Panc1 (cell line): ENCODE results near the gene PPP1R1B. TPM values are rescaled to one million over a fixed set of nuclear protein-coding genes. Genes with fewer than 3 reads are reported as not detected.
A peak's percentile ranks its signal among the peaks of the same experiment; 100 is the strongest.

Experiments
- ATAC-seq: fragments of 200-7000 bp; cut with Tn5 transposase; 2 replicates; pipeline ENCODE4 v1.9.1; 2020; ENCODE audit warnings: mild to moderate bottlenecking, moderate library complexity
- BruUV-seq: library from RNA; stranded (reverse); fragments of 400-500 nt; replicated peaks from 2 replicates; lab custom pipeline; 2021; lab: Mats Ljungman, UMichigan
- CTCF ChIA-PET: fragments of 300-600 bp; sonication (Branson Sonifier 250); formaldehyde crosslinking; loops from one replicate; lab custom pipeline; 2022; ENCODE audit warnings: antibody characterized with exemption; lab: Charles Lee
- POLR2A ChIA-PET: fragments of 300-600 bp; sonication (Branson Sonifier 250); formaldehyde crosslinking; loops from one replicate; lab custom pipeline; 2022; ENCODE audit warnings: antibody characterized with exemption; lab: Charles Lee
- DNase-seq: peaks from one replicate; pipeline ENCODE4 v3.0.0-alpha.2; 2010; ENCODE audit warnings: low read depth, low spot score
- H3K27ac ChIP-seq: 2 replicates; pipeline ENCODE4 v1.5.1; 2011; ENCODE audit warnings: mild to moderate bottlenecking, low read length, inconsistent platforms
- H3K27me3 ChIP-seq: fragments of 200-500 bp; sonication (Bioruptor generic); 2 replicates; pipeline ENCODE4 v1.6.0; 2014; ENCODE audit warnings: low read length, inconsistent platforms; ENCODE audit not compliant: control insufficient read depth, insufficient read depth
- H3K36me3 ChIP-seq: fragments of 200-500 bp; sonication (Bioruptor generic); 2 replicates; pipeline ENCODE4 v1.5.1; 2014; ENCODE audit warnings: inconsistent platforms, mild to moderate bottlenecking, low read length, moderate library complexity; ENCODE audit not compliant: control insufficient read depth, insufficient read depth
- H3K4me1 ChIP-seq: 2 replicates; pipeline ENCODE4 v1.5.1; 2011; ENCODE audit warnings: inconsistent platforms, mild to moderate bottlenecking, low read length, moderate library complexity; ENCODE audit not compliant: control insufficient read depth, insufficient read depth
- H3K4me3 ChIP-seq, 2 experiments: 2 replicates each; pipeline ENCODE4 v1.5.1; 2011 to 2012; ENCODE audit warnings: low read depth in 2 of 2, low read length in 2 of 2, mild to moderate bottlenecking in 2 of 2, inconsistent platforms in 1 of 2, moderate library complexity in 1 of 2
- H3K9me3 ChIP-seq: fragments of 200-500 bp; sonication (Bioruptor generic); 2 replicates; pipeline ENCODE4 v1.5.1; 2014; ENCODE audit warnings: low read depth, mild to moderate bottlenecking, inconsistent platforms, low read length, moderate library complexity; ENCODE audit not compliant: control insufficient read depth, insufficient read depth
- POLR2AphosphoS5 ChIP-seq: IDR thresholded peaks from 2 replicates; pipeline ENCODE4 v1.6.1; 2012; ENCODE audit warnings: mild to moderate bottlenecking, low read depth, low read length, moderate library complexity
- SIN3A ChIP-seq: IDR thresholded peaks from 2 replicates; pipeline ENCODE4 v1.6.1; 2012; ENCODE audit warnings: low read depth, mild to moderate bottlenecking, low read length, moderate library complexity, borderline replicate concordance; ENCODE audit not compliant: insufficient read depth
- TCF7L2 ChIP-seq: IDR thresholded peaks from 2 replicates; pipeline ENCODE4 v1.6.1; 2011; ENCODE audit warnings: mild to moderate bottlenecking, low read depth, low read length, inconsistent platforms
- in situ Hi-C: cut with HindIII; loops from 2 replicates; pipeline ENCODE4 v1.10.0; 2016; ENCODE audit warnings: low sequenced_read_pairs, low pct_unique_long_range_greater_than_20kb
- intact Hi-C: fragments of 100-400 bp; cut with micrococcal nuclease; formaldehyde crosslinking; loops from one replicate; pipeline ENCODE4 v1.10.0; 2022; ENCODE audit not compliant: unreplicated experiment
- total RNA-seq: library from RNA; stranded (reverse); gene quantifications from one replicate; pipeline ENCODE4 v1.2.1, GENCODE V29; 2021; ENCODE audit not compliant: unreplicated experiment
- TF ChIP-seq, protein P1 (sequence below): fragments of 450-650 bp; IDR thresholded peaks from 2 replicates; pipeline ENCODE4 v1.5.1; 2017; ENCODE audit warnings: mild to moderate bottlenecking
- TF ChIP-seq, protein P2 (sequence below), 2 experiments: IDR thresholded peaks; 2 replicates each; pipeline ENCODE4 v1.6.1; 2011 to 2012; ENCODE audit warnings: low read depth in 2 of 2, control low read depth in 1 of 2, low read length in 1 of 2, mild to moderate bottlenecking in 1 of 2, moderate library complexity in 1 of 2; ENCODE audit not compliant: insufficient read depth in 1 of 2

Gene PPP1R1B
- total RNA-seq, 1 experiment from 2014 or later, result 45.7 TPM

GRCh38 chr17:39618956-39619785 lies 7.6 kb upstream of the PPP1R1B start:
- Histone ChIP-seq H3K27me3 (no peaks in the 10 kb centered on the region), H3K4me1 (peaks cover 4% of the 10 kb centered on the region; the same call in 1 of the 2 replicates), H3K36me3 (no peaks in the 10 kb centered on the region), H3K9me3 (no peaks in the 10 kb centered on the region), H3K4me3 (peak overlapping the region in 1 of 2 experiments; percentile 73; a peak in 2 of 4 replicates), H3K27ac (no peak overlapping the region)
- ATAC-seq (no peak), DNase-seq (no peak)
- TF ChIP-seq TCF7L2 (no peak), SIN3A (no peak), POLR2AphosphoS5 (no peak)
- TF ChIP-seq, protein P1, sequence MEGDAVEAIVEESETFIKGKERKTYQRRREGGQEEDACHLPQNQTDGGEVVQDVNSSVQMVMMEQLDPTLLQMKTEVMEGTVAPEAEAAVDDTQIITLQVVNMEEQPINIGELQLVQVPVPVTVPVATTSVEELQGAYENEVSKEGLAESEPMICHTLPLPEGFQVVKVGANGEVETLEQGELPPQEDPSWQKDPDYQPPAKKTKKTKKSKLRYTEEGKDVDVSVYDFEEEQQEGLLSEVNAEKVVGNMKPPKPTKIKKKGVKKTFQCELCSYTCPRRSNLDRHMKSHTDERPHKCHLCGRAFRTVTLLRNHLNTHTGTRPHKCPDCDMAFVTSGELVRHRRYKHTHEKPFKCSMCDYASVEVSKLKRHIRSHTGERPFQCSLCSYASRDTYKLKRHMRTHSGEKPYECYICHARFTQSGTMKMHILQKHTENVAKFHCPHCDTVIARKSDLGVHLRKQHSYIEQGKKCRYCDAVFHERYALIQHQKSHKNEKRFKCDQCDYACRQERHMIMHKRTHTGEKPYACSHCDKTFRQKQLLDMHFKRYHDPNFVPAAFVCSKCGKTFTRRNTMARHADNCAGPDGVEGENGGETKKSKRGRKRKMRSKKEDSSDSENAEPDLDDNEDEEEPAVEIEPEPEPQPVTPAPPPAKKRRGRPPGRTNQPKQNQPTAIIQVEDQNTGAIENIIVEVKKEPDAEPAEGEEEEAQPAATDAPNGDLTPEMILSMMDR, result no peak
- TF ChIP-seq, protein P2, sequence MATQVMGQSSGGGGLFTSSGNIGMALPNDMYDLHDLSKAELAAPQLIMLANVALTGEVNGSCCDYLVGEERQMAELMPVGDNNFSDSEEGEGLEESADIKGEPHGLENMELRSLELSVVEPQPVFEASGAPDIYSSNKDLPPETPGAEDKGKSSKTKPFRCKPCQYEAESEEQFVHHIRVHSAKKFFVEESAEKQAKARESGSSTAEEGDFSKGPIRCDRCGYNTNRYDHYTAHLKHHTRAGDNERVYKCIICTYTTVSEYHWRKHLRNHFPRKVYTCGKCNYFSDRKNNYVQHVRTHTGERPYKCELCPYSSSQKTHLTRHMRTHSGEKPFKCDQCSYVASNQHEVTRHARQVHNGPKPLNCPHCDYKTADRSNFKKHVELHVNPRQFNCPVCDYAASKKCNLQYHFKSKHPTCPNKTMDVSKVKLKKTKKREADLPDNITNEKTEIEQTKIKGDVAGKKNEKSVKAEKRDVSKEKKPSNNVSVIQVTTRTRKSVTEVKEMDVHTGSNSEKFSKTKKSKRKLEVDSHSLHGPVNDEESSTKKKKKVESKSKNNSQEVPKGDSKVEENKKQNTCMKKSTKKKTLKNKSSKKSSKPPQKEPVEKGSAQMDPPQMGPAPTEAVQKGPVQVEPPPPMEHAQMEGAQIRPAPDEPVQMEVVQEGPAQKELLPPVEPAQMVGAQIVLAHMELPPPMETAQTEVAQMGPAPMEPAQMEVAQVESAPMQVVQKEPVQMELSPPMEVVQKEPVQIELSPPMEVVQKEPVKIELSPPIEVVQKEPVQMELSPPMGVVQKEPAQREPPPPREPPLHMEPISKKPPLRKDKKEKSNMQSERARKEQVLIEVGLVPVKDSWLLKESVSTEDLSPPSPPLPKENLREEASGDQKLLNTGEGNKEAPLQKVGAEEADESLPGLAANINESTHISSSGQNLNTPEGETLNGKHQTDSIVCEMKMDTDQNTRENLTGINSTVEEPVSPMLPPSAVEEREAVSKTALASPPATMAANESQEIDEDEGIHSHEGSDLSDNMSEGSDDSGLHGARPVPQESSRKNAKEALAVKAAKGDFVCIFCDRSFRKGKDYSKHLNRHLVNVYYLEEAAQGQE (IDR thresholded peaks at IDR 0.05; ENCODE audit: insufficient read depth in 1 of 2, low read depth in 2 of 2, low read length in 1 of 2), result no peak
- CTCF ChIA-PET, result interaction anchor here (0.5 to 0.6 kb wide), 3 partner anchors 9 to 41 kb away, joined by 3 to 4 read pairs (median 4); no protein-coding TSS in a partner anchor
- in situ Hi-C loops (no loop called here), intact Hi-C loops (no loop called here)
- BruUV-seq, result no TSS peak
- POLR2A ChIA-PET, result no interaction called here

DNA sequence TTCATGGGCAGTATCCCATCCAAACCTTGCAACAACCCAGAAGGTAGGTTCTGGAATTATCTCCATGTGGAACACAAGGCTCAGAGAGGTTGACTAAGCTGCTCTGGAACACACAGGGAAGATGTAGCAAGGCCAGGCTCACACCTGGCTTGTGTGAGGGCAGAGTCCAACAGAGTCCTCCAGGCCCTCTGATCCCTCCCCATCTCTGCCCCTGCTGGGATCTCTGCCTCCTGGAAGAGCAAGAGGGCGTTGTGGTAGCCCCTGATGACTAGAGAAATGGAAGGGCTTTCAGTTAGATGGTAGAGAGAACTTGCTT lies 7.0 kb upstream of the PPP1R1B start:
- TF ChIP-seq, protein P1, result no peak
- TF ChIP-seq, protein P2 (IDR thresholded peaks at IDR 0.05; ENCODE audit: insufficient read depth in 1 of 2, low read depth in 2 of 2, low read length in 1 of 2), result no peak
- no peak for TF ChIP-seq SIN3A
- H3K4me1 ChIP-seq, result peaks cover 4% of the 10 kb centered on the region; the same call in 1 of the 2 replicates
- ChIA-PET POLR2A (no interaction called here), CTCF (interaction anchor here (0.5 to 0.6 kb wide), 2 partner anchors 8 to 26 kb away, joined by 4 read pairs; no protein-coding TSS in a partner anchor)
- ATAC-seq (no peak), DNase-seq (no peak)
- no peak overlapping the region for H3K4me3 ChIP-seq
- intact Hi-C loops, result loop anchor here (5.0 kb wide), 2 partner anchors 53 to 72 kb away; no protein-coding TSS in a partner anchor
- no peaks in the 10 kb centered on the region for H3K9me3 ChIP-seq
- H3K27me3 ChIP-seq, result no peaks in the 10 kb centered on the region
- no peak overlapping the region for H3K27ac ChIP-seq
- in situ Hi-C loops, result no loop called here
- no TSS peak for BruUV-seq
- no peaks in the 10 kb centered on the region for H3K36me3 ChIP-seq
